ENCODE results near the gene FAM209B.
A peak's percentile ranks its signal among the peaks of the same experiment; 100 is the strongest.
"Not testable (repeated sequence)": the region's sequence is repeated elsewhere in the genome, so short reads cannot be mapped to it uniquely, and the experiment has no call there.

FAM209B gene

GRCh38 chr20:56532946-56533345 is at the start of gene FAM209B:
TSS of gene FAM209B (plus strand) at chr20:56533246. CDS start at chr20:56533342, 96 bp downstream.
- H3K27ac ChIP-seq: not testable (repeated sequence)

- no peak for TF ChIP-seq CTCF (conservative IDR thresholded peaks at IDR 0.05)
- H3K27ac ChIP-seq: no peak overlapping the region
Observed at GRCh38 chr20:56483970-56484369, 49.1 kb upstream of the FAM209B start.

GRCh38 chr20:56487216-56487615 is 45.8 kb upstream of the FAM209B start:
- no peak overlapping the region for H3K27ac ChIP-seq
- TF ChIP-seq CTCF (conservative IDR thresholded peaks at IDR 0.05): no peak

GRCh38 chr20:56488566-56488965 is 44.5 kb upstream of the FAM209B start:
- no peak overlapping the region for H3K27ac ChIP-seq
- no peak for TF ChIP-seq CTCF (conservative IDR thresholded peaks at IDR 0.05)

- TF ChIP-seq CTCF (conservative IDR thresholded peaks at IDR 0.05): no peak
- H3K27ac ChIP-seq: no peak overlapping the region
Observed at GRCh38 chr20:56501116-56501515, 31.9 kb upstream of the FAM209B start.

GRCh38 chr20:56503916-56504315 is 29.1 kb upstream of the FAM209B start:
- H3K27ac ChIP-seq: no peak overlapping the region
- no peak for TF ChIP-seq CTCF (conservative IDR thresholded peaks at IDR 0.05)

- H3K27ac ChIP-seq: no peak overlapping the region
- TF ChIP-seq CTCF (conservative IDR thresholded peaks at IDR 0.05): peak; percentile 52
Observed at GRCh38 chr20:56504373-56505005, 28.6 kb upstream of the FAM209B start.

- H3K27ac ChIP-seq: no peak overlapping the region
- no peak for TF ChIP-seq CTCF (conservative IDR thresholded peaks at IDR 0.05)
Observed at GRCh38 chr20:56506103-56506502, 26.9 kb upstream of the FAM209B start.
